DND-41 (cell line): ENCODE data around the gene RAB26.
"Not testable (repeated sequence)": the region's sequence is repeated elsewhere in the genome, so short reads cannot be mapped to it uniquely, and the experiment has no call there.

ENCODE experiments used
- ATAC-seq: fragments of 200-7000 bp; cut with Tn5 transposase; 3 replicates; pipeline ENCODE4 v1.9.1; 2021; ENCODE audit warnings: low read depth; ENCODE audit not compliant: insufficient read depth
- DNase-seq: peaks from one replicate; pipeline ENCODE4 v3.0.0-alpha.2; 2020
- H2AFZ ChIP-seq: 2 replicates; pipeline ENCODE4 v1.6.0; 2012; ENCODE audit warnings: low read depth, low read length
- H3K27ac ChIP-seq: 2 replicates; pipeline ENCODE4 v1.5.1; 2012; ENCODE audit warnings: low read length, inconsistent platforms
- H3K27me3 ChIP-seq: fragments of 200-600 bp; sonication (generic); 2 replicates; pipeline ENCODE4 v1.6.0; 2012; ENCODE audit warnings: low read length, mild to moderate bottlenecking, inconsistent platforms; ENCODE audit not compliant: insufficient read depth, poor library complexity
- H3K36me3 ChIP-seq: 2 replicates; pipeline ENCODE4 v1.5.1; 2012; ENCODE audit warnings: low read length, inconsistent platforms; ENCODE audit not compliant: insufficient read depth
- H3K4me1 ChIP-seq: 2 replicates; pipeline ENCODE4 v1.5.1; 2012; ENCODE audit warnings: mild to moderate bottlenecking, low read length; ENCODE audit not compliant: insufficient read depth
- H3K4me2 ChIP-seq: 2 replicates; pipeline ENCODE4 v1.6.0; 2012; ENCODE audit warnings: mild to moderate bottlenecking, moderate library complexity, low read length, inconsistent platforms; ENCODE audit not compliant: insufficient read depth
- H3K4me3 ChIP-seq, 2 experiments: fragments of 200-600 bp in 1 of 2; shearing (Covaris generic) in 1 of 2; 2 replicates each; pipeline ENCODE4 v1.5.1; 2012 to 2016; ENCODE audit warnings: inconsistent platforms in 2 of 2, low read length in 2 of 2, mild to moderate bottlenecking in 2 of 2, low read depth in 1 of 2, moderate library complexity in 1 of 2
- H3K79me2 ChIP-seq: 2 replicates; pipeline ENCODE4 v1.6.0; 2012; ENCODE audit warnings: low read length, inconsistent platforms; ENCODE audit not compliant: insufficient read depth
- H3K9ac ChIP-seq: 2 replicates; pipeline ENCODE4 v1.6.0; 2012; ENCODE audit warnings: low read depth, mild to moderate bottlenecking, inconsistent platforms, low read length, moderate library complexity
- H3K9me3 ChIP-seq: 2 replicates; pipeline ENCODE4 v1.5.1; 2012; ENCODE audit warnings: low read length, moderate library complexity, mild to moderate bottlenecking, inconsistent platforms; ENCODE audit not compliant: insufficient read depth, severe bottlenecking
- H4K20me1 ChIP-seq: 2 replicates; pipeline ENCODE4 v1.6.0; 2012; ENCODE audit warnings: low read length; ENCODE audit not compliant: insufficient read depth
- CTCF ChIP-seq: IDR thresholded peaks from 2 replicates; pipeline ENCODE4 v1.5.1; 2012; ENCODE audit warnings: borderline replicate concordance, low read length, moderate library complexity, mild to moderate bottlenecking; ENCODE audit not compliant: poor library complexity, severe bottlenecking; ENCODE audit errors: extremely low read depth
- EZH2 ChIP-seq: IDR thresholded peaks from 3 replicates; pipeline ENCODE4 v1.6.1; 2012; ENCODE audit warnings: borderline replicate concordance, low read depth, mild to moderate bottlenecking, moderate library complexity, low read length, inconsistent platforms; ENCODE audit not compliant: severe bottlenecking

The RAB26 gene

GRCh38 chr16:2147981-2148671 is at the start of gene RAB26:
RAB26 (plus strand) TSS chr16:2148625; CDS start chr16:2148784, 159 bp downstream.
- ATAC-seq = peak; percentile 63
- Histone ChIP-seq H3K79me2 (peaks cover 12% of the 10 kb centered on the region), H4K20me1 (peaks cover 54% of the 10 kb centered on the region), H3K4me1 (peaks cover 29% of the 10 kb centered on the region), H3K4me2 (peak within 1 kb of the TSS; percentile 58), H3K9me3 (no peaks in the 10 kb centered on the region), H3K27ac (no peak within 1 kb of the TSS), H3K9ac (peak within 1 kb of the TSS; percentile 35; the same call in 1 of the 2 replicates), H3K27me3 (no peaks in the 10 kb centered on the region), H3K36me3 (peaks cover 12% of the 10 kb centered on the region), H3K4me3 (peak within 1 kb of the TSS in 1 of 2 experiments; percentile 46; a peak in 2 of 4 replicates), H2AFZ (no peak within 1 kb of the TSS)
- peak; percentile 58 for DNase-seq
- no peak for TF ChIP-seq CTCF
- no peak for TF ChIP-seq EZH2

- not testable (repeated sequence) for DNase-seq, H3K9ac ChIP-seq, H3K27me3 ChIP-seq, H3K79me2 ChIP-seq, H2AFZ ChIP-seq, H3K27ac ChIP-seq, H3K4me1 ChIP-seq, H4K20me1 ChIP-seq, H3K9me3 ChIP-seq, H3K4me2 ChIP-seq, ATAC-seq, H3K4me3 ChIP-seq
- peaks cover 30% of the 10 kb centered on the region for H3K36me3 ChIP-seq
Measured at GRCh38 chr16:2101581-2101980, 46.8 kb upstream of the RAB26 start.

GRCh38 chr16:2102471-2102870 is 46.0 kb upstream of the RAB26 start:
- no peak overlapping the region for H3K4me3 ChIP-seq
- H3K9me3 ChIP-seq = no peaks in the 10 kb centered on the region
- no peak for DNase-seq
- TF ChIP-seq EZH2 (no peak), CTCF (no peak)
- H3K27ac ChIP-seq = no peak overlapping the region
- H3K27me3 ChIP-seq = no peaks in the 10 kb centered on the region
- H2AFZ ChIP-seq = no peak overlapping the region
- H3K79me2 ChIP-seq = no peaks in the 10 kb centered on the region
- H3K9ac ChIP-seq = no peak overlapping the region
- H3K4me2 ChIP-seq = no peak overlapping the region
- no peaks in the 10 kb centered on the region for H4K20me1 ChIP-seq
- no peak for ATAC-seq
- H3K36me3 ChIP-seq = peaks cover 26% of the 10 kb centered on the region
- H3K4me1 ChIP-seq = no peaks in the 10 kb centered on the region

GRCh38 chr16:2104464-2104863 is 44.0 kb upstream of the RAB26 start:
- not testable (repeated sequence) for H3K27me3 ChIP-seq, H3K9ac ChIP-seq, H3K79me2 ChIP-seq, H3K9me3 ChIP-seq, H3K4me3 ChIP-seq, H2AFZ ChIP-seq, H3K4me1 ChIP-seq, H3K4me2 ChIP-seq, DNase-seq, H3K27ac ChIP-seq, ATAC-seq, H4K20me1 ChIP-seq
- H3K36me3 ChIP-seq = peaks cover 39% of the 10 kb centered on the region

GRCh38 chr16:2105291-2105690 is 43.1 kb upstream of the RAB26 start:
- not testable (repeated sequence) for H3K27me3 ChIP-seq, H3K27ac ChIP-seq, DNase-seq, H3K4me2 ChIP-seq, H3K4me1 ChIP-seq, ATAC-seq, H2AFZ ChIP-seq, H4K20me1 ChIP-seq, H3K9me3 ChIP-seq, H3K9ac ChIP-seq, H3K4me3 ChIP-seq, H3K79me2 ChIP-seq
- peaks cover 40% of the 10 kb centered on the region for H3K36me3 ChIP-seq

- not testable (repeated sequence) for H3K4me1 ChIP-seq, H3K9me3 ChIP-seq, H4K20me1 ChIP-seq, DNase-seq, ATAC-seq, H3K9ac ChIP-seq, H3K4me3 ChIP-seq, H3K27ac ChIP-seq, H3K79me2 ChIP-seq, H3K27me3 ChIP-seq, H3K4me2 ChIP-seq, H2AFZ ChIP-seq
- peaks cover 40% of the 10 kb centered on the region for H3K36me3 ChIP-seq
Measured at GRCh38 chr16:2105769-2106168, 42.7 kb upstream of the RAB26 start.

GRCh38 chr16:2106211-2106610 is 42.2 kb upstream of the RAB26 start:
- not testable (repeated sequence) for ATAC-seq, H3K9me3 ChIP-seq, H4K20me1 ChIP-seq, H3K4me1 ChIP-seq, H3K9ac ChIP-seq, H3K27ac ChIP-seq, H3K4me2 ChIP-seq, H3K4me3 ChIP-seq, H3K79me2 ChIP-seq, H2AFZ ChIP-seq, DNase-seq, H3K27me3 ChIP-seq
- H3K36me3 ChIP-seq = peaks cover 45% of the 10 kb centered on the region
